Measurements from ENCODE around the gene ANKRD34C.

The ANKRD34C gene

GRCh38 chr15:79282371-79283251, at the start of gene ANKRD34C:
Gene ANKRD34C (plus strand): TSS chr15:79282722. CDS start chr15:79293285, 10,563 bp downstream.
- DNase-seq, result no peak

GRCh38 chr15:79233236-79233635, 49.3 kb upstream of the ANKRD34C start:
- DNase-seq, result no peak

DNA sequence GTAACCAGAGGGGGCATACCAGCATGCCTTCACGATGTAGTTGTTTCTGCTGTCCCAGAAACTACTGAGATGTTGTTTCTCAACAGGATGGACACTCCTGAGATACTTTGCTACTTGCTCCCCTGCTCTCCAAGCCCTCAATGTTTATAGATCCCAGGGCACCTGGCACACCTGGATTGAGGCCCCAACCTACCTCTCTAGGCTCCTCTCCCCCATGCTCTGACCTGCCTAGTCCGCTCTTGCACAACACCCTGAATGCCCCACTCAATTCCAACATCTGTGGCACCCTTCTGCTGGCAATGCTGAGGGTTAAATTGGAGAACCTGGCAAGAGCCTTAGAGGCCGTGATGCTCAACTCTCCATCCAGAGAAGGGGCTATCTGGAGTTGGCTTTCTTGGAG, 42.5 kb upstream of the ANKRD34C start:
- DNase-seq, result no peak

DNA sequence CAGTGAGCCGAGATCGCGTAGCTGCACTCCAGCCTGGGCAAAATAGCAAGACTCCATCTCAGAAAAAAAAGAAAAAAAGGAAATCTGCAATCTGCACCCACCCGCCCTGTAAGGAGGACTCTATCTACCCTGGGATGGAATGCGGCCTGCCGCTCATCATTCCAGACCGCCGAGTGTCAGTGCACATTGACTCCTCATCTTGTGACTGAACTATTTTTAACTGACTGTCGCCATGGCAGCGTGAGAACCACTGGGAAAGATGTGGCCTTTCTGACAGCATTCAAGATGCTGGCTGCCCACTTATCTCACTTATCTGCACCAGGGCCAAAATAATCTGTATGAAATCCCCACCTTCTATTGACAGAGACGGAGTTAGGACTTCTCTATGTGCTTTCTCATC, 38.8 kb upstream of the ANKRD34C start:
- no peak for DNase-seq

DNA sequence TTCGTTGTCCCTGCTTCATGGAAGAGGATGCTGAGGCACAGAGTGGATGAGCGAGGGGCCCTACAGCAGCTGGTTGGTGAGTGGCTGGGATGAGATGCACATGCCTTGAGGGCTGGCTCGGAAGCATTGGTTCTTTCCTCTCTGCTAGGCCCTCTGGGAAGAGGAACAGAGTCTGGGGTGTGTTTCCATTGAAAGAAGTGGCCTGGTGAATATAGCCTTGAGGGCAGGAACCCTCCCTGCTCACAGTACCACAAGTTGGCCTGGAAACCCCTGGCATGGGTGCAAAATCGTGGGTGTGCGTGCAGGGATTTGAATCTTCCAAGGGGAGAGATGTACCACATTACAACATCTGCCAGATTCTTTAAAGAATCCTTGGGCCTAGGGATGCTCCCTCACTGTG, 37.6 kb upstream of the ANKRD34C start:
- DNase-seq, result no peak

GRCh38 chr15:79248183-79248582, 34.3 kb upstream of the ANKRD34C start:
- DNase-seq, result no peak

- DNase-seq, result no peak
Observed at GRCh38 chr15:79257454-79257853, 25.1 kb upstream of the ANKRD34C start.

DNA sequence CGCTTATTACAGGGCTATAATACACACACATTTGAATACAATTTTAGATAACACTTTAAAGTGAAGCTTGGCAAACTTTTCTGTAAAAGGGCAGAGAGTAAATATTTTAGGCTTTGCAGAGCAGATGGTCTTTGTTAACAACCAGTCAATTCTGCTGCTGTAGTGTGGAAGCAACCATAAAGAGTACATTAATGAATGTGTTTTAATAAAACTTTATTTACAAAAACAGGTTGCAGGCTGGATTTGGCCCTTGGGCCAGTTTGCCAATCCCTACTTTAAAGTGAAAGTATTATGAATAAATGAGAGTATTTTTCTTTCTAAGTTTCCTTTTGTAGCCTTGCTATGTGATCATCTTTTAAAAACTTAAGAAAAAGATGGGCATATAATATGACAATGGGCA, 20.7 kb upstream of the ANKRD34C start:
- no peak for DNase-seq

DNA sequence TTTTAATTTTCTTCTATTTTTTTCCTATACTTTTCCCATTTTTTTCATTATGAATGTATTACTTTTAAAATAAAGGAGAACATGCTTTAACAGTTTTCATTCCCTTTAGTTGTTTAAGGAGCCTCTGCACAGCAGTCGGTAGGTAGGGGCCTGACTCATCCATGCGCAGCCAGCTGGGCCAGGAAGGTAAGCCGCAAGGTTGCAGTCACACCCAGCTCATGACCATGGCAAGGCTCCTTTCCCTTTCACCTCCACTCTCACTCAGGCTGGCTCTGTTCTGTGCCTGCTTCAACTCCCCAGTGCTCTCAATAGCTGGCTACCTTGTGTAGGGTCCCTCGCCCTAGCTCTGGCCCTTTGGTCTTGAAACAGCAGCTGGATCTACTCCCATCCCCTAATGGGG, 17.4 kb upstream of the ANKRD34C start:
- no peak for DNase-seq

DNA sequence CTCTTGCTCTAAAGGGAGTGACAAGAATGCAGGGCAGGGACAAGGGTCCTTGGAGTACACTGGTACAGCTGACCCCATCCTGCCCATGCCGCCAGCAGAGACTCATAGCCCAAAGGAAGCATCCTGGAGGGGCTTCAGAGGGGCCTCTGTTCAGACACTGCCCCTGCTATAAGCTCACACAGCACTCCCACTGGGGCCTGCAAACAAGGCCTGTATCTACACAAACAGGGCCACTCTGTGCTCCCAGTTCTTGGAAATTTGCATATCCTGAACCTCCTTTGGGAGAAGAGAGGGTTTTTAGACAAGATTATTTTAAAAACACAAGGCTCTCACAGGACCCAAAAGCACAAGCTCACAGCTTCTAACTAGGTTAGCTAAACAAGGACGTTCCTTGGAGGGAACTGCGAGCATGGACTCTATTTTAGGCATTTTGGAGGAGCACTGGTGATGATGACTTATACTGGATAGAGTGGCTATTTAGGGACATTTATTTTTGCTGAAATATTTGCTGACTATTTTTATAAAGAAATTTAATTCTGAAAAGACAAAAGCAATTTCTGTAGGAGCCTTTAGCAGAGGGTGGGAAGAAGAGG, 16.4 kb upstream of the ANKRD34C start:
- no peak for DNase-seq

- DNase-seq, result no peak
Observed at GRCh38 chr15:79283252-79284048, 928 bp downstream of the ANKRD34C start.

GRCh38 chr15:79290642-79291275, 8.2 kb downstream of the ANKRD34C start:
- DNase-seq, result no peak

DNA sequence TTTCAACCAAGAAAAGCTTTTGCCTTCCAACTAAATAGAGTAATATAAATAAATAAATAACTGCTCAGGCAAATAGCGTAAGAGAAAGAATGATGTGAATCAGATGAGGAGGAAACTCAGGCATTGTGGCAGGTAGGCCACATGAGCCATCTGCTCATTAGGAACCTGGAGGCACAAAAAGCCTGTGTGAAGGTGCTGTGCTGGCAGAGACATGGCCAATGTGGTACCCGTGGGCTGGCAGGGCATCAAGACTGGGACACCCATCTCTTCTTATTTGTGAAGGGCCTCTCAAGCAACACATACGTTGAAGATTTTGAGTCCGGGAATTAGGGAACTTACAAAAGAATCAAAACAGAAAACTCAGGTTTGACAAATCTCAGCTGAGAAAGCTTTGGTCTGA, 9.5 kb downstream of the ANKRD34C start:
- DNase-seq, result no peak

DNA sequence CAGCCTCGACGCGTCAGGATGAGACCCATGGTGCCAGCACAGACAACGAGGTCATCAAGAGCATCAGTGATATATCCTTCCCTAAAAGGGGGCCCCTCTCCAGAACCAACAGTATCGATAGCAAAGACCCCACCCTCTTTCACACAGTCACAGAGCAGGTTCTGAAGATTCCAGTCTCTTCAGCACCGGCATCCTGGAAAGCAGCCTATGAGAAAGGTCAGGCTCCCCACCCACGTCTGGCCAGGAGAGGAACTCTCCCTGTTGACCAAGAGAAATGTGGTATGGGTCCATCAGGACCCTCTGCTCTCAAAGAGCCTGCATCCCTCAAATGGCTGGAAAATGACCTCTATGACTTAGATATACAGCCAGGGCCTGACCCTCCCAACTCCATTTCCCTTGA, 11.6 kb downstream of the ANKRD34C start:
- no peak for DNase-seq

DNA sequence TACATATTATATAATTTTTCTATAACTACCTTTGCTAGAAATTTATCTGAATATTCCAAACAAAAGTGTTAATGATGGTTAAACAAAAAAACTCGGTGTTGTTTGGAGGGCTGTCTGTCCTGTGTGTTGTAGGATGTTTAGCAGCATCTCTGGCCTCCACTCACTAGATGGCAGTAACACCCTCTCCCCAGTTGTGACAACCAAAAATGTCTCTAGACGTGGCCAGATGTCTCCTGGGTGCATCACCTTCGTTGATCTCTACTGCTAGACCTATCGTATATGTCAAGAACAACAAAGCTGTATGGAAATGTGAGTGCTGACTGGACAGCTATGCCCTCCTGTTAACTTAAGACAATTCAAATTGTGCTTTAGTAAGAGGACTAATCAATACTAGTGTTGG, 14.1 kb downstream of the ANKRD34C start:
- DNase-seq, result no peak

DNA sequence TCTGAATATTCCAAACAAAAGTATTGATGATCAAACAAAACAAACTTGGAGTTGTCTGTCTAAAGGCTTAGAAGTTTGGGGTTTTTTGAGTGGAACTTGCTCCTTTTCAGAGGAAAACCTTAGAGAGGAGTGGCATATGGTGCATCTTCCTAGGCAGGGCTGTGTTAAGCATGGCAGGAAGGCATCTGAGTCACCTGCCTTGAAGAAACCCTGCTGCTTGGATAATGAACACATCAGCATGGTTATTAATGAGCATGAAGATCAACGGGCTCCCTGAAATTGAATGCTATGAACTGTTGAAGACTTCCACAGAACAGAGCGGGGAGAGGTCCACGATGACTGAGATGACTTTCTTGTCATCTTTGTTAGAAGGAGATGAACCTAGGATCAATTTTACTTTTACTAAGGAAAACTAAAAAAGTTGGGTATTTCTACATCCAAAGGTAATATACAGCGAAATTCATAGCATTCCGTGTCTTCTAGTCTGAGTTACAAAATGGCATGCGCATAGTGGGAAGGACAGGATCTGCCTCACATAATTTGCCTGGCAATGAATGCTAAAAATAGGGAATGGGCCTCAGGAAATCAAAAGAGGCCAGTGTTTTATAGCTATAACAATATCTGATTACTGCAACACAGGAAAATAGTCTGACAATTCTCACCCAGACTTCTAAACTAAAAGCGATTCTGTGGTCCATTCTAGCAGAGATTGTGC, 16.8 kb downstream of the ANKRD34C start:
- no peak for DNase-seq

DNA sequence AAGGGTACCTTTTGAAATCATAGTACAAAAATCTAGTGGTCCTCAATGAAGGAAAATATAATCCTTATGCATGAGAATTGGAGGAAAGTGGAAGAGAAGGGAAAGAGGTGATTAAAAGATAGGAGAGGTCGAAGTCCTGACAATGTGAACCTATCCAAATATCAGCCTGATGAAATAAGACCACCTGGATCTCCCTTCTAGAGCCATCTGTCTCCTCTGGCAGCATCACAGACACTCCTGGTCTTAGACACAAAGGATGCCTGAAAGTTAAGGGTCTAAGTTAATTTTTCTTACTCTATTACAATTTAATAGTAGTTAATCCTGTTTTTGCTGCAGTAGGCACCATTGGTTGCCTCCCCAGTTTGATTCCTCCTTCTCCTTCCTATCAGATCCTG, 17.3 kb downstream of the ANKRD34C start:
- no peak for DNase-seq

GRCh38 chr15:79307251-79307650, 24.7 kb downstream of the ANKRD34C start:
- no peak for DNase-seq

GRCh38 chr15:79308874-79309273, 26.4 kb downstream of the ANKRD34C start:
- no peak for DNase-seq

DNA sequence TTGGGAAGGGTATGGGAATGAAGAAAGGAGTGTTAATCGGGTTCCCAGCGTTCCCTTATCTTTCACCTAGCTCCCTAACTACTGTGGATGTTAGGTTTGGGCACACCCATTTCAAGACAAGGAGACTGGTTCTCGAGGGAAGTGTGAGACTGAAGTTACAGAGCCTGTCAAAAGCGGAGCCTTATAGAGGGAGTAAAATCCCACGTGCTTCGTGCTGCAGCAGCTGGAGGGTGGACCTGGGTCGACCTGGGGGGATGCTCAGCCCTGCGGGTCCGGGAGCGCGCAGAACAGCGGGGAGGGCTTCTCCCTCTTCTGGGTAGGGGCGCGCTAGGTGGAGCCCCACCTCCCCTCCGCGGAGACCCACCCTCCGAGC, 28.1 kb downstream of the ANKRD34C start:
- peak; percentile 31 for DNase-seq

DNA sequence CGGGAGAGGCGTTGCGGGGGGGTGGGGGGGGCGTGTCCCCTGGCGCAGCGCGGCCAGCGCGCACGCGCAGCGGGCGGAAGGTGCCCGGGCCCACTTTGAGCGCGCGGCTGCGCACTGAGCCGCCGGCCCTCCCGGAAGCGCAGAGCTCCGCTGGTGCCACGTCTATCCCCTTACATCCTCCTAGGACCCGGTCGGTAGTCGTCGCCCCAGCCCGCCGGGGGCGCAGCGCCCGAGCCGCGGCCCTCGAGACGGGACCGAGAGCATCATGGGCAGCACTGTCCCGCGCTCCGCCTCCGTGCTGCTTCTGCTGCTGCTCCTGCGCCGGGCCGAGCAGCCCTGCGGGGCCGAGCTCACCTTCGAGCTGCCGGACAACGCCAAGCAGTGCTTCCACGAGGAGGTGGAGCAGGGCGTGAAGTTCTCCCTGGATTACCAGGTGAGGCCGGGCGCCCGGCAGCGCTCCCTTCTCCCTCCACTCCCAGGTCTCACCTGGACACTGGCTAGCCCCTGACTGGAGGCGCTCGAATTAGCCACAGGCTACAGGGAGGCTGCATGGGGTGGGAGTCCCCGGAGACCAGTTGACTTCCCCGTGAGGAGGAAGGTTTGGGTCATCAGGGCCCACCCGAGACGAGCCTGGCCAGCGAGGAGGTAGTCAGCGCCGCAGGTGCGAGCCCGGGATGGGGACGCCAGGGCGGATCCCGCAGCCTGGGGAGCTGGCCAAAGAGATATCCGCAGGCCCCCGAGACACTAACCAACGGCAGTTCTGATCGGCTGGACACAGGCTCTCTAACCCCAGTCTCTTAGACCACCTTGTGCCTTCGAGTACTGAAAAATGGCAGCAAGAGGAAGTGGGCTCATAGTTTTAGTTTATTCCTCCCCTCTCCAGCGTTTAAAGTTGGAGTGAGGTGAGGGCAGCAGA, 28.7 kb downstream of the ANKRD34C start, which contains the start of gene TMED3:
TSS of gene TMED3 (plus strand) at position 128 of the 916 bp plus-strand sequence. CDS start at position 266, 138 bp downstream.
- peak; percentile 67 for DNase-seq
